Measurements from ENCODE around the gene NDUFB7. TPM values are rescaled to one million over a fixed set of nuclear protein-coding genes. Genes with fewer than 3 reads are reported as not detected.

NDUFB7 gene
- total RNA-seq, 3 donors from 2014 or later: 172 to 255 (median 241) TPM

DNA sequence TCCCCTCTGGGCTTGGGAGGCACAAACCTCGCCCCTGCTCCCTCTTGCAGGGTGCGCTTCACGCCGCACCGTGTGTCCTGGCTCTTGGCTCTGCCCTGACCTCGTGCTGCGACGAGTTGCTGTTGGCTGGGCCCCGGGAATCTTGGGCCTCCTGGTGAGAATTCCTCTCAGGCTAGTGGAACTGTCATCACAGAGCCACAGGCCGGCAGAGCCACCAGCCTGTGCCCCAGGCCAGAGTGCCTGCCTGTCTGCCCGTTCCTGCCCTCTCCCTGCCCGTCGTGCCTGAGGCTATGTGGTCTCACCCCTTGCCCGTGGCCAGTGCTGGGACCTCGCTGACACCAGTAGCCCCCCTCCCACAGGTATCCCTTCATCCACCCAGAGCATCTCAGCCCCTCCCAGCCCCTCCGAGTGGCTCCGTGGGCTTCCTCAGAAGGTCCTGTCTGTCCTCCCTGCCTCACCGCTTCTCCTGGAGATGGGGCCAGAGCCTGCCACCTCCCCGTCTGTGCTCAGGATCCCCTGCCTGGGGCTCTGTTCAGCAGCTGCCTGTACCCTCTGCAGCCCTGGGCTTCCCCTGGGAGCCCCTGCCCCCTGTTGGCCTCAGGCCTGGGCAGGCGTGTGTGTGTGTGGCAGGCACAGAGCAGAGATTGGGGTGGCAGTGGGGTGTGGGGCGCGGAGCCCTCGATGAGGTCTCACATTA, 13.3 kb downstream of the NDUFB7 start:
- TF ChIP-seq CTCF (IDR thresholded peaks at IDR 0.05): no peak
- DNase-seq: no peak
- H3K4me1 ChIP-seq (ENCODE audit: low read depth): peaks cover 10% of the 10 kb centered on the region

DNA sequence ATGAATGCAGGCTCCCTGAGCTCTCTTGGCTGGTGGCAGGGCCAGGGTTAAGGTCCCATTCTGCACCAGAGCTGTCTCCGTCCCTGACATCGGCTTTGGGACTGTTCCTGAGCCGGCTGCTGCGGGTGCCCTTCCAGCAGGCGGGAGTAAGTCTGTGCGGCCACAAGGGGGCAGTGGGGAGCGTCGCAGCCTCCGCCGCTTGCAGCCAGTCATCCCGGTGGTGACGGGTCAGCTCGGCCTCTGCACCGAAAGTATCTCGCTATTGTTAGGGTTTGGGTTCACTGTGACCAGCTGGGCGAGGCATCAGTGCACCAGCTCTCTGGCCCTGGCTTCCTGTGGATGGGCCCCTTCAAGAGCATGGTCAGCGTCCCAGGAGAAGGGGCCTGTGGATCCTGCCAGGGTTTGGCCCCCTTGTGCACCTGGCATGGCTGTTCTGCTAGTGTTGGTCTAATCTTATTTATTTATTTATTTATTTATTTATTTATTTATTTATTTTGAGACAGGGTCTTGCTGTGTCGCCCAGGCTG, 15.1 kb downstream of the NDUFB7 start:
- DNase-seq (peak; percentile 74 to 83 (median 83)), ATAC-seq (peak; percentile 93)
- no peaks in the 10 kb centered on the region for H3K9me3 ChIP-seq
- TF ChIP-seq CTCF (IDR thresholded peaks at IDR 0.05): peak; percentile 98
- intact Hi-C loops (cut with DNase I, micrococcal nuclease): no loop called here
- peaks cover 10% of the 10 kb centered on the region for H3K4me1 ChIP-seq (ENCODE audit: low read depth)
- H3K4me3 ChIP-seq: no peak overlapping the region
- no peaks in the 10 kb centered on the region for H3K36me3 ChIP-seq (ENCODE audit: low read depth)

More for the DNA sequence above, 13.3 kb downstream of the NDUFB7 start:
- intact Hi-C loops (cut with DNase I, micrococcal nuclease): no loop called here
- ATAC-seq: no peak
- no peaks in the 10 kb centered on the region for H3K36me3 ChIP-seq (ENCODE audit: low read depth)
- H3K4me3 ChIP-seq: no peak overlapping the region
- no peaks in the 10 kb centered on the region for H3K9me3 ChIP-seq

DNA sequence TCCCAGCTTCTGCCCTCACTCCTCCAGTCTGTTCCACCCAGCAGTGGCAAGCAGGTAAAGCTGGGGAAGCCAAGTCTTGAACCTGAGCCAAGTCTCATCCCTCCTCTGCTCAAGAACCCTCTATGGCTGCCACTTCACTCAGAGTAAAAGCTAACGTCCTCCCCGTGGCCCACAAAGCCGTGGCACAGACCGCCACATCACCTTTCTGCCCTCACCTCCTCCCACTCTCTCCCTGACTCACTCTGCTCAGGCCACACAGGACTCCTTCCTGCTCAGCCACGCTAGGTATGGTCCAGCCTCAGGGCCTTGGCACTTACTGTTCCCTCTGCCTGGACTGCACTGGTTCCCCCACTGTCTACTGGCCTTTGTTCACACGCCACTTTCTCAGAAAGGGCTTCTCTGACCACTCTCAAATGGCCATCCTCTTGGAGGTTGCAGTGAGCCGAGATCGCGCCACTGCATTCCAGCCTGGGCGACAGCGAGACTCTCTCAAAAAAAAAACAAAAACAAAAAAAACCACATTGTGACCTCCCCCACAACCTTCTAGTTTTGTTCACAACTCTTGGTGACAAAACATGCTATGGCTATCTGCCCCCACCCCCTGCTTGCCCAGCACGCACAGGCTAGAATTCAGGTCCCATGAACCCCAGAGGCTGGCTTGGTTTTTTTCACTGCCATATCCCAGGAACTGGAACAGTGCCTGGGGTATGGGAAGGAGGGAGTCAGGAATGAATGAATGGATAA, 15.8 kb downstream of the NDUFB7 start:
- Histone ChIP-seq H3K4me1 (ENCODE audit: low read depth) (peaks cover 15% of the 10 kb centered on the region), H3K4me3 (no peak overlapping the region), H3K9me3 (no peaks in the 10 kb centered on the region), H3K36me3 (ENCODE audit: low read depth) (no peaks in the 10 kb centered on the region)
- intact Hi-C loops (cut with DNase I, micrococcal nuclease): no loop called here
- DNase-seq (no peak), ATAC-seq (no peak)
- TF ChIP-seq CTCF (IDR thresholded peaks at IDR 0.05): no peak

DNA sequence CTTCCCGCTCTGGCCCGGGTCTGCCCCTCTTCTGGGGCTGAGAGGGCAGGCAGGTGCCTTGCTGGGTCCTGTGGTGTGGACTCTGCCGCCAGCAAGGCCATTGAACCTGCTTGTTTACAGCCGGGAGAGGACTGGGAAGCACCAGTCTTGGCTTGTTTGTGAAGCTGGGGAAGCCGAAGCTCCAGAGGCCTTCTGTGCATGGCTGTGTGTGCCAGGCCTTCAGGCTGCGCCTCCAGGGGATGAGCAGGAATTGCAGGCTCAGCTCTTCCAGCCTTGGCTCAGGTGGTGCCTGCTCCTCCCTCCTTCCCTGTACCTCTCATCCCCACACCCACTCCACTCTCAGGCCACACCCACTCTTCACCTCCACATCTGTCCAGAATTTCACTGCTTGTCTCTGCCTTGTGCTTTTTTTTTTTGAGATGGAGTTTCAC, 17.5 kb downstream of the NDUFB7 start:
- H3K9me3 ChIP-seq: no peaks in the 10 kb centered on the region
- TF ChIP-seq CTCF (IDR thresholded peaks at IDR 0.05): no peak
- ATAC-seq: peak; percentile 63
- H3K4me3 ChIP-seq: no peak overlapping the region
- peaks cover 30% of the 10 kb centered on the region for H3K4me1 ChIP-seq (ENCODE audit: low read depth)
- DNase-seq: peak; percentile 37 to 62 (median 58)
- intact Hi-C loops (cut with DNase I, micrococcal nuclease): no loop called here
- no peaks in the 10 kb centered on the region for H3K36me3 ChIP-seq (ENCODE audit: low read depth)

DNA sequence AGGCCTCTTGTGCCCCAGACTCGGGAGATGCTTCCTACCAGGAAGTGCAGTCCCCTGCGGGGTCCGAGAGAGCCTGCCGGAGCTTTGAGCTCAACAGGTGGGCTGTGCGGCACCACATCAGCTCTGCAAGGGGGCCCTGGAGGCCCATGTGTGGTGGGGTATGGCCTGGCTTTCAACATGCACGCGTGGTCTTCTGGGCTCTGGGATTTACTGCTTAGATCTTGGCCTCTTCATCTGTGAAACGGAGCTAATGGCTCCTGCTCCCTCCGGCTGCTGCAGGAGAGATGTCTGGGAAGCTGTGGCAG, 18.0 kb downstream of the NDUFB7 start:
- TF ChIP-seq CTCF (IDR thresholded peaks at IDR 0.05): no peak
- Histone ChIP-seq H3K4me3 (no peak overlapping the region), H3K9me3 (no peaks in the 10 kb centered on the region), H3K4me1 (ENCODE audit: low read depth) (peaks cover 32% of the 10 kb centered on the region), H3K36me3 (ENCODE audit: low read depth) (no peaks in the 10 kb centered on the region)
- intact Hi-C loops (cut with DNase I, micrococcal nuclease): no loop called here
- ATAC-seq (no peak), DNase-seq (no peak)

Data from mucosa of descending colon (tissue), 3 donors.